Measurements from ENCODE around the gene TNRC18.
"Not testable (repeated sequence)": the region's sequence is repeated elsewhere in the genome, so short reads cannot be mapped to it uniquely, and the experiment has no call there.

TNRC18 gene

GRCh38 chr7:5295039-5296014 is 128.3 kb downstream of the TNRC18 start:
- Histone ChIP-seq H3K9me3 (no peaks in the 10 kb centered on the region), H3K27ac (no peak overlapping the region), H3K27me3 (peaks cover 0 to 48% of the 10 kb centered on the region in 2 donors), H3K4me3 (no peak overlapping the region), H3K36me3 (no peaks in the 10 kb centered on the region), H3K4me1 (no peaks in the 10 kb centered on the region)
- no peak for TF ChIP-seq CTCF (IDR thresholded peaks at IDR 0.05)
- no peak for DNase-seq
- intact Hi-C loops (cut with DNase I; ENCODE audit: low total_unique reads) = no loop called here

GRCh38 chr7:5294169-5294987 is 129.3 kb downstream of the TNRC18 start:
- intact Hi-C loops (cut with DNase I; ENCODE audit: low total_unique reads) = no loop called here
- Histone ChIP-seq H3K4me3 (no peak overlapping the region), H3K4me1 (no peaks in the 10 kb centered on the region), H3K9me3 (no peaks in the 10 kb centered on the region), H3K36me3 (no peaks in the 10 kb centered on the region), H3K27me3 (peaks cover 0 to 48% of the 10 kb centered on the region in 2 donors), H3K27ac (no peak overlapping the region)
- no peak for TF ChIP-seq CTCF (IDR thresholded peaks at IDR 0.05)
- DNase-seq = no peak

- H3K27ac ChIP-seq; H3K9me3 ChIP-seq; intact Hi-C loops (cut with DNase I; ENCODE audit: low total_unique reads); H3K36me3 ChIP-seq; DNase-seq; H3K4me3 ChIP-seq; H3K4me1 ChIP-seq: not testable (repeated sequence)
- peaks cover 0 to 31% of the 10 kb centered on the region in 2 donors for H3K27me3 ChIP-seq
Observed at GRCh38 chr7:5291711-5292335, 131.8 kb downstream of the TNRC18 start.

GRCh38 chr7:5291301-5291700 is 132.3 kb downstream of the TNRC18 start:
- intact Hi-C loops (cut with DNase I; ENCODE audit: low total_unique reads) = no loop called here

GRCh38 chr7:5289355-5289754 is 134.3 kb downstream of the TNRC18 start:
- no peaks in the 10 kb centered on the region for H3K9me3 ChIP-seq
- TF ChIP-seq CTCF (IDR thresholded peaks at IDR 0.05) = no peak
- H3K27me3 ChIP-seq = peaks cover 0 to 30% of the 10 kb centered on the region in 2 donors
- H3K36me3 ChIP-seq = no peaks in the 10 kb centered on the region
- no peak overlapping the region for H3K27ac ChIP-seq
- H3K4me3 ChIP-seq = no peak overlapping the region
- peaks cover 0 to 9% (median 5%) of the 10 kb centered on the region in 4 donors for H3K4me1 ChIP-seq
- intact Hi-C loops (cut with DNase I; ENCODE audit: low total_unique reads) = no loop called here
- DNase-seq = no peak

More at GRCh38 chr7:5291301-5291700, 132.3 kb downstream of the TNRC18 start:
- H3K27me3 ChIP-seq = peaks cover 0 to 28% of the 10 kb centered on the region in 2 donors
- no peak overlapping the region for H3K4me3 ChIP-seq
- H3K4me1 ChIP-seq = no peaks in the 10 kb centered on the region
- no peaks in the 10 kb centered on the region for H3K9me3 ChIP-seq
- DNase-seq = no peak
- no peak overlapping the region for H3K27ac ChIP-seq
- no peaks in the 10 kb centered on the region for H3K36me3 ChIP-seq
- no peak for TF ChIP-seq CTCF (IDR thresholded peaks at IDR 0.05)

- DNase-seq; intact Hi-C loops (cut with DNase I; ENCODE audit: low total_unique reads); H3K27ac ChIP-seq; H3K4me3 ChIP-seq; H3K36me3 ChIP-seq; H3K9me3 ChIP-seq: not testable (repeated sequence)
- Histone ChIP-seq H3K4me1 (peaks cover 0 to 17% (median 9%) of the 10 kb centered on the region in 4 donors), H3K27me3 (peaks cover 0 to 38% of the 10 kb centered on the region in 2 donors)
Observed at GRCh38 chr7:5288560-5288959, 135.1 kb downstream of the TNRC18 start.
